ENCODE data around the gene EEF2.
"Not testable (repeated sequence)": the region's sequence is repeated elsewhere in the genome, so short reads cannot be mapped to it uniquely, and the experiment has no call there.

Gene EEF2

GRCh38 chr19:4014541-4015491 lies 29.6 kb upstream of the EEF2 start:
- DNase-seq (ENCODE audit: low spot score) = peak; percentile 19

GRCh38 chr19:4013886-4014540 lies 28.8 kb upstream of the EEF2 start:
- no peak for DNase-seq (ENCODE audit: low spot score)

GRCh38 chr19:4012975-4013634 lies 27.8 kb upstream of the EEF2 start:
- DNase-seq (ENCODE audit: low spot score) = no peak

GRCh38 chr19:4012092-4012974 lies 27.1 kb upstream of the EEF2 start:
- DNase-seq (ENCODE audit: low spot score) = no peak

- DNase-seq (ENCODE audit: low spot score) = not testable (repeated sequence)
Measured at GRCh38 chr19:4011430-4011829, 26.2 kb upstream of the EEF2 start.

- no peak for DNase-seq (ENCODE audit: low spot score)
Measured at GRCh38 chr19:4010808-4011110, 25.5 kb upstream of the EEF2 start.

- no peak for DNase-seq (ENCODE audit: low spot score)
Measured at GRCh38 chr19:4009990-4010807, 24.9 kb upstream of the EEF2 start.

- DNase-seq (ENCODE audit: low spot score) = no peak
Measured at GRCh38 chr19:4007836-4008539, 22.7 kb upstream of the EEF2 start.

GRCh38 chr19:4007021-4007835 lies 22.0 kb upstream of the EEF2 start, which contains the start of gene PIAS4:
Gene PIAS4 (plus strand): TSS chr19:4007736. CDS start chr19:4007761, 25 bp downstream.
- peak; percentile 97 for DNase-seq (ENCODE audit: low spot score)

- DNase-seq (ENCODE audit: low spot score) = not testable (repeated sequence)
Measured at GRCh38 chr19:4005436-4005835, 20.2 kb upstream of the EEF2 start.

- DNase-seq (ENCODE audit: low spot score) = not testable (repeated sequence)
Measured at GRCh38 chr19:4000798-4001197, 15.5 kb upstream of the EEF2 start.

GRCh38 chr19:3998667-3999412 lies 13.6 kb upstream of the EEF2 start:
- not testable (repeated sequence) for DNase-seq (ENCODE audit: low spot score)

GRCh38 chr19:3995607-3996006 lies 10.3 kb upstream of the EEF2 start:
- no peak for DNase-seq (ENCODE audit: low spot score)

GRCh38 chr19:3990815-3991117 lies 5.5 kb upstream of the EEF2 start:
- DNase-seq (ENCODE audit: low spot score) = no peak

GRCh38 chr19:3987619-3988371 lies 2.5 kb upstream of the EEF2 start:
- peak; percentile 90 for DNase-seq (ENCODE audit: low spot score)

GRCh38 chr19:3986260-3987041 lies 1.2 kb upstream of the EEF2 start:
- peak; percentile 72 for DNase-seq (ENCODE audit: low spot score)

- no peak for DNase-seq (ENCODE audit: low spot score)
Measured at GRCh38 chr19:3985643-3986259, 488 bp upstream of the EEF2 start.

Data from CD4-positive, alpha-beta T cell treated with Interleukin-6 at 100 ng/mL for 8 hours (primary cell).